Uterus (tissue), 4 donors: Measurements from ENCODE around the gene TMEM272. TPM values are rescaled to one million over a fixed set of nuclear protein-coding genes. Genes with fewer than 3 reads are reported as not detected.

ENCODE experiments used
- DNase-seq, 2 donors: peaks; one replicate each; pipeline ENCODE4 v3.0.0-alpha.2; 2019 to 2020
- H3K27ac ChIP-seq, 2 donors: fragments of 200-600 bp; sonication (generic); 1 replicate in 1 of 2; 2 replicates in 1 of 2; pipeline ENCODE4 v1.5.1; 2016 to 2018
- H3K27me3 ChIP-seq, 2 donors: fragments of 200-600 bp; sonication (generic); one replicate each; pipeline ENCODE4 v1.5.1; 2018 to 2019; ENCODE audit warnings: control low read depth in 1 of 2
- H3K36me3 ChIP-seq, 2 donors: fragments of 200-600 bp; sonication (generic); one replicate each; pipeline ENCODE4 v1.5.1; 2019; ENCODE audit warnings: control low read depth in 1 of 2
- H3K4me1 ChIP-seq, 2 donors: fragments of 200-600 bp; sonication (generic); one replicate each; pipeline ENCODE4 v1.5.1; 2018 to 2019; ENCODE audit warnings: control low read depth in 1 of 2
- H3K4me3 ChIP-seq, 2 donors: fragments of 200-600 bp; sonication (generic); 1 replicate in 1 of 2; 2 replicates in 1 of 2; pipeline ENCODE4 v1.5.1; 2018 to 2019; ENCODE audit warnings: mild to moderate bottlenecking in 1 of 2
- H3K9me3 ChIP-seq, 2 donors: fragments of 200-600 bp; sonication (generic); one replicate each; pipeline ENCODE4 v1.5.1; 2019; ENCODE audit warnings: control low read depth in 1 of 2
- CTCF ChIP-seq, 4 experiments: fragments of 200-600 bp in 2 of 4; fragments of 450-650 bp in 2 of 4; sonication (generic) in 2 of 4; IDR thresholded peaks; one replicate each; pipeline ENCODE4 v1.5.1; 2016 to 2019; ENCODE audit warnings: antibody characterized with exemption in 4 of 4, mild to moderate bottlenecking in 2 of 4, moderate library complexity in 1 of 4
- POLR2A ChIP-seq, 2 donors: fragments of 450-650 bp; IDR thresholded peaks; one replicate each; pipeline ENCODE4 v1.6.1; 2016; ENCODE audit warnings: antibody characterized with exemption in 2 of 2, mild to moderate bottlenecking in 1 of 2, moderate library complexity in 1 of 2
- intact Hi-C: fragments of 100-400 bp; cut with DNase I; formaldehyde crosslinking; loops from one replicate; pipeline ENCODE4 v1.15.1; 2023; ENCODE audit warnings: low total_unique reads
- total RNA-seq, 4 donors: library from RNA; depleted of rRNA in 3 of 4; stranded (reverse); fragments of >200 nt in 3 of 4; gene quantifications; one replicate each; pipeline versions ENCODE4 v1.1.0 to v1.2.4, GENCODE V29; 2014 to 2023
- donor health status: DM: yes; HTN: yes; CAD: no.

TMEM272 gene
- total RNA-seq, 4 donors from 2014 or later: 0.14 to 0.52 TPM; not detected in 2

GRCh38 chr13:51783428-51784094 lies 61.4 kb downstream of the TMEM272 start:
- Histone ChIP-seq H3K27me3 (no peaks in the 10 kb centered on the region), H3K27ac (peak overlapping the region in 1 of 2 donors; percentile 78), H3K36me3 (no peaks in the 10 kb centered on the region), H3K4me1 (peaks cover 0 to 8% of the 10 kb centered on the region in 2 donors), H3K9me3 (no peaks in the 10 kb centered on the region), H3K4me3 (no peak overlapping the region)
- intact Hi-C loops: no loop called here
- TF ChIP-seq POLR2A (IDR thresholded peaks at IDR 0.05) (no peak), CTCF (IDR thresholded peaks at IDR 0.05) (no peak)
- DNase-seq: no peak

DNA sequence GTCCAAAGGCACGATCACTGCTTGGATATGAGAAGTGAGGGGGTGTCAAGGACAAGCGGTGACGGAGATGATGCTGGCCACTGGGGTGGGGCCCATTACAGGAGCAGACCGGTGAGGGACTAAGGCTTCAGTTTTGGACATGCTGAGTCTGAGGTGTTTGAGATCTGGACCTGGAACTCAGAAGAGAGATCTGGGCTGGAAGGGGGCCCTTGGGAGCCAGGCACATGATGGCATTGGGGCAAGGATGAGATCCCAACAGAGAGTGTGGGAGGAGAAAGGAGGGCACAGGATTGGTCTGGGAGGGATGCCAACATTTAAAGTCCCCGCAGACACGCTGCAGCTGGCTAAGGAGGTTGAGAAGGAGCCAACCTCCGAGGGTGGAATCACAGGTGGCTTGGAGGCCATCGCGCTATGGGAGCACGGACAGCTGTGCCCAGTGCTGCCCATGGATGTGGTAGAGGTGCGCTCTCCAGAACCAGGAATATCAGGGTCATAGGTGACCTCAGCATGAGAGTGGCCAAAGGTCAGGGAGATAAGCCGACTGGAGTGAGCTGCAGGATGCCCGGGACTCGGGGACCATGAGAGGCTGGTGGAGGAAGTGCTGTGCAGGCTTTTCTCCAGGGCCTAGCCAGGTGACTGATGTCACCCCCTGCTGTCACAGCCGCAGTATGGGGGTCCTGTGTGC lies 62.8 kb downstream of the TMEM272 start:
- no peak overlapping the region for H3K27ac ChIP-seq
- peaks cover 0 to 8% of the 10 kb centered on the region in 2 donors for H3K4me1 ChIP-seq
- H3K9me3 ChIP-seq: no peaks in the 10 kb centered on the region
- no peak for TF ChIP-seq CTCF (IDR thresholded peaks at IDR 0.05)
- TF ChIP-seq POLR2A (IDR thresholded peaks at IDR 0.05): no peak
- no peak overlapping the region for H3K4me3 ChIP-seq
- DNase-seq: no peak
- no peaks in the 10 kb centered on the region for H3K27me3 ChIP-seq
- no peaks in the 10 kb centered on the region for H3K36me3 ChIP-seq
- intact Hi-C loops: no loop called here

DNA sequence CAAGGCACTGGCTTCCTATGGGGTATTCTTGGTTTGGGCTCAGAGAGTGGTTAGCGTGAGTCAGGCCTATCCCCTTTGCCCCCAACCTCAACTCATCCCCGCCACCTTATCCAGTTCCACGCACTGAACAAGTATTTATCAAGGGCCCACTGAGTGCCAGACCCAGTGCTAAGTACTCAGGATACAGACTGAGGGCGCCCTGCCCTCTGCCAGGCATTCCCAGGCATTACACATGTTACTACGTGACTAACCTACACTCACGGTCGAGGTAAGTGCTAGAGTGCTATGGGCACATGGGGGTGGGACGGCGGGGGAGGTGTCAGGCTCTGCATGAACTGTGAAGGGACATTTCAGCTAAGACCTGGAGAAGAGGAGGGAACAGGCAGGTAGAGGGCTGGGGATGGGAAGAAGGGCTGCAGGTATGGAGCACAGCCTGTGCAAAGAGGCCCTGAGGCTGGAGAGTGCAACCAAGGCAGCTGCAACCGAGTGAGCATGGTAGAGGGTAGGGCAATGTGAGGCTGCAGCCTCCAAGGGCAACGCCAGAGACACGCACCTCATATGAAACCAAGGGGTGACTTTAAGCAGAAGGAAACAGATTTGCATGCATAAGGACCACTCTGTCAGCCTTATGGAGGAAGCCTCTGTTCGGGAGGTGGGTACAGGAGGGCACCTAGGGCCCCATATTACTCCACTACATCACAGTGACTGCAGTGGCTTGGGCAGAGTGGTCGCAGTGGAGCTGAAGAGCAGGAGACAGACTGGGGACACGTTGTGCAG lies 63.5 kb downstream of the TMEM272 start:
- Histone ChIP-seq H3K36me3 (no peaks in the 10 kb centered on the region), H3K27me3 (no peaks in the 10 kb centered on the region), H3K4me1 (peaks cover 0 to 2% of the 10 kb centered on the region in 2 donors), H3K9me3 (no peaks in the 10 kb centered on the region), H3K4me3 (no peak overlapping the region), H3K27ac (no peak overlapping the region)
- no peak for DNase-seq
- intact Hi-C loops: no loop called here
- TF ChIP-seq CTCF (IDR thresholded peaks at IDR 0.05): no peak
- TF ChIP-seq POLR2A (IDR thresholded peaks at IDR 0.05): no peak

DNA sequence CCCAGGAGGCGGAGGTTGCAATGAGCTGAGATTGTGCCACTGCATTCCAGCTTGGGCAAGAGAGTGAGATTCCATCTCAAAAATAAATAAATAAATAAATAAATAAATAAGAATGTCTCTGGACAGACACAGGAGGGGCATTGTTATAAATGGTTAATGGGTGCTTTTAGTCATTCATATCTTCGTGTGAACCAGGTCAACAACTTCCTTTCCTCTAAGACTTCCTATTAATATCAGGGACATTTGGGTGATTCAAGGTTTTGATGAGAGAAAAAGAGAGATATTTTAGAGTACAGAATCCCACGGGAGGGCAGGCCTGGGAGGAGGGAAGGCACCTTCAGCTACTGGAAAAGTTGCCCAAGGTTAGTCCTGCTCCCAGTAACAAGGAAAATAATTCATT lies 64.9 kb downstream of the TMEM272 start:
- Histone ChIP-seq H3K4me3 (no peak overlapping the region), H3K4me1 (no peaks in the 10 kb centered on the region), H3K27me3 (no peaks in the 10 kb centered on the region), H3K9me3 (no peaks in the 10 kb centered on the region), H3K27ac (no peak overlapping the region), H3K36me3 (no peaks in the 10 kb centered on the region)
- DNase-seq: peak in 1 of 2 donors; percentile 3
- intact Hi-C loops: no loop called here
- no peak for TF ChIP-seq POLR2A (IDR thresholded peaks at IDR 0.05)
- no peak for TF ChIP-seq CTCF (IDR thresholded peaks at IDR 0.05)

DNA sequence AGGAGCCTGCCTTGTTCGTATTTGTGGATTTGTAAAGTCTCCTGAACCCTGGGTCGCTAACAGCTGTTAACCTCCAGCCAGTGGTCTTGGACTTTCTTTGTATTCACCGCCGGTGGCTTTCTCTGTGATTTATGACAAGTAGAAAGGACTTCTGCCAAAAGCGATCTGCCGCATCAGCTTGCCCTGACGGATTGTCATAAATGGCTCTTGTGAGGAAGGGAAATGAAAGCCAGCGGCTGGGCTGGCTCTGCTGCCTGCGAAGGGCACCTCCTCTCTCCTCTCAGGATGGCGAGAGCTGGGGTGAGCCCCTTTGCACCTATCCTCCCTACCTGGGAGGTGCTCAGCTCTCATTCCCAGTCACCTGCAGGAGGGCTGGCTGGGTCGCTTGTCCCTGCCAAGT lies 66.6 kb downstream of the TMEM272 start:
- TF ChIP-seq CTCF (IDR thresholded peaks at IDR 0.05): no peak
- no peak for TF ChIP-seq POLR2A (IDR thresholded peaks at IDR 0.05)
- intact Hi-C loops: no loop called here
- no peaks in the 10 kb centered on the region for H3K9me3 ChIP-seq
- no peaks in the 10 kb centered on the region for H3K36me3 ChIP-seq
- no peak overlapping the region for H3K4me3 ChIP-seq
- no peaks in the 10 kb centered on the region for H3K4me1 ChIP-seq
- H3K27ac ChIP-seq: no peak overlapping the region
- DNase-seq: no peak
- no peaks in the 10 kb centered on the region for H3K27me3 ChIP-seq
